Measurements from ENCODE around the gene COX4I2. TPM values are rescaled to one million over a fixed set of nuclear protein-coding genes. Genes with fewer than 3 reads are reported as not detected.

Gene COX4I2
- polyA plus RNA-seq, 6 donors from 2014 or later: 0.64 to 2.8 (median 1.4) TPM; not detected in 2

- peak overlapping the region in 1 of 8 donors; percentile 65 for H3K4me3 Mint-ChIP-seq
- no peaks in the 10 kb centered on the region for H3K9me3 Mint-ChIP-seq
- H3K27me3 Mint-ChIP-seq: no peaks in the 10 kb centered on the region
- DNase-seq (no peak), ATAC-seq (ENCODE audit: low read depth in 2 of 2) (no peak)
- H3K27ac Mint-ChIP-seq: peak overlapping the region in 3 of 6 donors; percentile 63 to 80 (median 76)
- H3K4me1 Mint-ChIP-seq: peaks cover 59 to 74% (median 67%) of the 10 kb centered on the region in 3 donors
- H3K36me3 Mint-ChIP-seq: peaks cover 9% of the 10 kb centered on the region in 2 donors
Measured at GRCh38 chr20:31678389-31679356, 41.0 kb downstream of the COX4I2 start.

GRCh38 chr20:31679357-31680285, 41.9 kb downstream of the COX4I2 start:
- DNase-seq (no peak), ATAC-seq (ENCODE audit: low read depth in 2 of 2) (no peak)
- Mint-ChIP-seq H3K27me3 (no peaks in the 10 kb centered on the region), H3K36me3 (peaks cover 9% of the 10 kb centered on the region in 2 donors), H3K27ac (peak overlapping the region in 2 of 6 donors; percentile 16 to 76), H3K4me1 (peaks cover 58 to 76% (median 66%) of the 10 kb centered on the region in 3 donors), H3K4me3 (peak overlapping the region in 2 of 8 donors; percentile 12 to 30), H3K9me3 (no peaks in the 10 kb centered on the region)

- Mint-ChIP-seq H3K4me3 (no peak overlapping the region), H3K36me3 (peaks cover 9% of the 10 kb centered on the region in 2 donors), H3K9me3 (no peaks in the 10 kb centered on the region), H3K27me3 (no peaks in the 10 kb centered on the region), H3K4me1 (peaks cover 52 to 76% (median 66%) of the 10 kb centered on the region in 3 donors), H3K27ac (peak overlapping the region in 2 of 6 donors; percentile 16 to 66)
- DNase-seq: no peak
- no peak for ATAC-seq (ENCODE audit: low read depth in 2 of 2)
Measured at GRCh38 chr20:31680286-31681127, 42.8 kb downstream of the COX4I2 start.

- DNase-seq: no peak
- Mint-ChIP-seq H3K27ac (peak overlapping the region in 2 of 6 donors; percentile 60 to 80), H3K36me3 (peaks cover 9% of the 10 kb centered on the region in 2 donors), H3K4me3 (no peak overlapping the region), H3K4me1 (peaks cover 51 to 76% (median 66%) of the 10 kb centered on the region in 3 donors), H3K9me3 (no peaks in the 10 kb centered on the region), H3K27me3 (no peaks in the 10 kb centered on the region)
- no peak for ATAC-seq (ENCODE audit: low read depth in 2 of 2)
Measured at GRCh38 chr20:31681128-31681727, 43.5 kb downstream of the COX4I2 start.

- Mint-ChIP-seq H3K27ac (peak overlapping the region in 2 of 6 donors; percentile 37 to 87), H3K4me3 (no peak overlapping the region), H3K27me3 (no peaks in the 10 kb centered on the region), H3K9me3 (no peaks in the 10 kb centered on the region), H3K36me3 (peaks cover 9% of the 10 kb centered on the region in 2 donors), H3K4me1 (peaks cover 50 to 76% (median 66%) of the 10 kb centered on the region in 3 donors)
- ATAC-seq (ENCODE audit: low read depth in 2 of 2) (no peak), DNase-seq (no peak)
Measured at GRCh38 chr20:31681769-31682168, 44.1 kb downstream of the COX4I2 start.

- no peak for DNase-seq
- Mint-ChIP-seq H3K4me3 (no peak overlapping the region), H3K27me3 (no peaks in the 10 kb centered on the region), H3K4me1 (peaks cover 47 to 76% (median 69%) of the 10 kb centered on the region in 3 donors), H3K36me3 (peaks cover 9% of the 10 kb centered on the region in 2 donors), H3K27ac (peak overlapping the region in 2 of 6 donors; percentile 59 to 61), H3K9me3 (no peaks in the 10 kb centered on the region)
- ATAC-seq (ENCODE audit: low read depth in 2 of 2): no peak
Measured at GRCh38 chr20:31682352-31682751, 44.6 kb downstream of the COX4I2 start.

- peak overlapping the region in 3 of 6 donors; percentile 4 to 81 (median 13) for H3K27ac Mint-ChIP-seq
- peak overlapping the region in 1 of 8 donors; percentile 4 for H3K4me3 Mint-ChIP-seq
- DNase-seq (no peak), ATAC-seq (ENCODE audit: low read depth in 2 of 2) (no peak)
- peaks cover 44 to 72% (median 63%) of the 10 kb centered on the region in 3 donors for H3K4me1 Mint-ChIP-seq
- peaks cover 9% of the 10 kb centered on the region in 2 donors for H3K36me3 Mint-ChIP-seq
- H3K27me3 Mint-ChIP-seq: no peaks in the 10 kb centered on the region
- no peaks in the 10 kb centered on the region for H3K9me3 Mint-ChIP-seq
Measured at GRCh38 chr20:31682927-31683326, 45.2 kb downstream of the COX4I2 start.

- Mint-ChIP-seq H3K4me3 (peak overlapping the region; percentile 37 to 91 (median 83)), H3K36me3 (peaks cover 9% of the 10 kb centered on the region in 2 donors), H3K9me3 (no peaks in the 10 kb centered on the region), H3K27me3 (no peaks in the 10 kb centered on the region), H3K27ac (peak overlapping the region; percentile 29 to 95 (median 90)), H3K4me1 (peaks cover 41 to 66% (median 59%) of the 10 kb centered on the region in 3 donors)
- ATAC-seq (ENCODE audit: low read depth in 2 of 2) (peak; percentile 79 to 82), DNase-seq (peak; percentile 23)
Measured at GRCh38 chr20:31684153-31685015, 46.7 kb downstream of the COX4I2 start.

GRCh38 chr20:31685853-31686643, 48.3 kb downstream of the COX4I2 start:
- Mint-ChIP-seq H3K9me3 (no peaks in the 10 kb centered on the region), H3K36me3 (peaks cover under 1 to 2% of the 10 kb centered on the region in 2 donors), H3K27me3 (no peaks in the 10 kb centered on the region), H3K4me3 (peak overlapping the region; percentile 3 to 87 (median 78)), H3K4me1 (peaks cover 39 to 61% (median 50%) of the 10 kb centered on the region in 3 donors), H3K27ac (peak overlapping the region; percentile 79 to 95 (median 90))
- DNase-seq (no peak), ATAC-seq (ENCODE audit: low read depth in 2 of 2) (no peak)

GRCh38 chr20:31687777-31688176, 50.1 kb downstream of the COX4I2 start:
- DNase-seq: no peak

GRCh38 chr20:31689141-31689540, 51.4 kb downstream of the COX4I2 start:
- peak overlapping the region in 1 of 8 donors; percentile 68 for H3K4me3 Mint-ChIP-seq
- no peak for DNase-seq
- no peaks in the 10 kb centered on the region for H3K36me3 Mint-ChIP-seq
- H3K4me1 Mint-ChIP-seq: peaks cover 35 to 61% (median 54%) of the 10 kb centered on the region in 3 donors
- peak overlapping the region in 3 of 6 donors; percentile 54 to 84 (median 75) for H3K27ac Mint-ChIP-seq
- no peak for ATAC-seq (ENCODE audit: low read depth in 2 of 2)
- H3K27me3 Mint-ChIP-seq: no peaks in the 10 kb centered on the region
- no peaks in the 10 kb centered on the region for H3K9me3 Mint-ChIP-seq

More at GRCh38 chr20:31687777-31688176, 50.1 kb downstream of the COX4I2 start:
- Mint-ChIP-seq H3K9me3 (no peaks in the 10 kb centered on the region), H3K4me1 (peaks cover 40 to 67% (median 54%) of the 10 kb centered on the region in 3 donors), H3K27ac (peak overlapping the region in 2 of 6 donors; percentile 49 to 69), H3K27me3 (no peaks in the 10 kb centered on the region), H3K4me3 (no peak overlapping the region), H3K36me3 (no peaks in the 10 kb centered on the region)
- ATAC-seq (ENCODE audit: low read depth in 2 of 2): no peak
